ENCODE data around the gene COL11A1. TPM values are rescaled to one million over a fixed set of nuclear protein-coding genes. Genes with fewer than 3 reads are reported as not detected.

COL11A1 gene
- total RNA-seq, 2 experiments from 2014 or later = 0.22 TPM; not detected in 1

- Histone ChIP-seq H2AFZ (ENCODE audit: low read length) (no peak overlapping the region), H4K20me1 (ENCODE audit: insufficient read depth, low read length) (no peaks in the 10 kb centered on the region), H3K9me2 (ENCODE audit: insufficient read depth, low read length) (no peaks in the 10 kb centered on the region), H3K4me3 (ENCODE audit: low read depth, low read length, poor library complexity, severe bottlenecking) (no peak overlapping the region), H3K79me2 (ENCODE audit: insufficient read depth, low read depth, low read length) (no peaks in the 10 kb centered on the region), H3K4me1 (ENCODE audit: insufficient read depth, low read length, poor library complexity, severe bottlenecking) (no peaks in the 10 kb centered on the region), H3K36me3 (ENCODE audit: insufficient read depth, low read length) (no peaks in the 10 kb centered on the region), H3K9me3 (ENCODE audit: low read length) (no peaks in the 10 kb centered on the region), H3K4me2 (ENCODE audit: low read length) (no peak overlapping the region), H3K27ac (ENCODE audit: low read depth, low read length, poor library complexity, severe bottlenecking) (no peak overlapping the region)
- POLR2A ChIA-PET = no interaction called here
- BruUV-seq (replicated peaks) = no TSS peak
- TF ChIP-seq EZH2phosphoT487 (IDR thresholded peaks at IDR 0.05; ENCODE audit: borderline replicate concordance, low read depth, low read length) = no peak
- no peak for DNase-seq (ENCODE audit: low spot score)
- CTCF ChIA-PET (ENCODE audit: unreplicated experiment) = no interaction called here
- intact Hi-C loops (cut with micrococcal nuclease; ENCODE audit: unreplicated experiment) = no loop called here
Measured at GRCh38 chr1:102853136-102853535, 255.2 kb downstream of the COL11A1 start.

DNA sequence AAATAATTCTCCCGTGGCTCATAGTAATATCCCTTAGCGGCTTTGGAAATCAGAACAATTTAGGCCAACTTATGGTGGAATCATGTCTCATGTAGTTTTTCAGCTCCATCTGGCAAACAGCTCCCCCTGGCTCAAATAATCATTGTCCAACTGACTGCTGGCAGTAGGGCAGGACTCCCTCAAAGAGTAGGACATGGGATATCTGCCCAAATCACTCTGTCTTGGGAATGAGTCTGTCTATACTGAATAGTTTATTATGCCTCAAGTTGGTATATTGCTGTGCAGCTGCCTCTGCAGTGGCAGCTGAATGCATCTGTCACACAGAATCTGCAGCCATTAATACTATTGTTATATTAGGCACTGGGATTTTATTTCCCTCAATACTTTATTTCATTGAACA lies 255.7 kb downstream of the COL11A1 start:
- Histone ChIP-seq H4K20me1 (ENCODE audit: insufficient read depth, low read length) (no peaks in the 10 kb centered on the region), H3K9me2 (ENCODE audit: insufficient read depth, low read length) (no peaks in the 10 kb centered on the region), H3K4me2 (ENCODE audit: low read length) (no peak overlapping the region), H3K79me2 (ENCODE audit: insufficient read depth, low read depth, low read length) (no peaks in the 10 kb centered on the region), H3K9me3 (ENCODE audit: low read length) (no peaks in the 10 kb centered on the region), H3K4me1 (ENCODE audit: insufficient read depth, low read length, poor library complexity, severe bottlenecking) (no peaks in the 10 kb centered on the region), H3K36me3 (ENCODE audit: insufficient read depth, low read length) (no peaks in the 10 kb centered on the region), H3K27ac (ENCODE audit: low read depth, low read length, poor library complexity, severe bottlenecking) (no peak overlapping the region), H3K4me3 (ENCODE audit: low read depth, low read length, poor library complexity, severe bottlenecking) (no peak overlapping the region), H2AFZ (ENCODE audit: low read length) (no peak overlapping the region)
- CTCF ChIA-PET (ENCODE audit: unreplicated experiment) = no interaction called here
- TF ChIP-seq CTCF (conservative IDR thresholded peaks at IDR 0.05; ENCODE audit: low read length) (no peak), EZH2phosphoT487 (IDR thresholded peaks at IDR 0.05; ENCODE audit: borderline replicate concordance, low read depth, low read length) (no peak)
- POLR2A ChIA-PET = no interaction called here
- BruUV-seq (replicated peaks) = no TSS peak
- intact Hi-C loops (cut with micrococcal nuclease; ENCODE audit: unreplicated experiment) = no loop called here
- DNase-seq (ENCODE audit: low spot score) = no peak

GRCh38 chr1:102851616-102852015 lies 256.7 kb downstream of the COL11A1 start:
- Histone ChIP-seq H2AFZ (ENCODE audit: low read length) (no peak overlapping the region), H4K20me1 (ENCODE audit: insufficient read depth, low read length) (no peaks in the 10 kb centered on the region), H3K4me3 (ENCODE audit: low read depth, low read length, poor library complexity, severe bottlenecking) (no peak overlapping the region), H3K4me2 (ENCODE audit: low read length) (no peak overlapping the region), H3K36me3 (ENCODE audit: insufficient read depth, low read length) (no peaks in the 10 kb centered on the region), H3K79me2 (ENCODE audit: insufficient read depth, low read depth, low read length) (no peaks in the 10 kb centered on the region), H3K27ac (ENCODE audit: low read depth, low read length, poor library complexity, severe bottlenecking) (no peak overlapping the region), H3K9me2 (ENCODE audit: insufficient read depth, low read length) (no peaks in the 10 kb centered on the region), H3K9me3 (ENCODE audit: low read length) (no peaks in the 10 kb centered on the region), H3K4me1 (ENCODE audit: insufficient read depth, low read length, poor library complexity, severe bottlenecking) (no peaks in the 10 kb centered on the region)
- CTCF ChIA-PET (ENCODE audit: unreplicated experiment) = no interaction called here
- intact Hi-C loops (cut with micrococcal nuclease; ENCODE audit: unreplicated experiment) = no loop called here
- TF ChIP-seq CTCF (conservative IDR thresholded peaks at IDR 0.05; ENCODE audit: low read length) (no peak), EZH2phosphoT487 (IDR thresholded peaks at IDR 0.05; ENCODE audit: borderline replicate concordance, low read depth, low read length) (no peak)
- DNase-seq (ENCODE audit: low spot score) = no peak
- BruUV-seq (replicated peaks) = no TSS peak
- POLR2A ChIA-PET = no interaction called here
